ENCODE measurements around the gene TUBGCP2. TPM values are rescaled to one million over a fixed set of nuclear protein-coding genes. Genes with fewer than 3 reads are reported as not detected.
A peak's percentile ranks its signal among the peaks of the same experiment; 100 is the strongest.

Gene TUBGCP2
- total and polyA plus RNA-seq, 11 donors, result 33.5 to 49.5 (median 38.2) TPM

DNA sequence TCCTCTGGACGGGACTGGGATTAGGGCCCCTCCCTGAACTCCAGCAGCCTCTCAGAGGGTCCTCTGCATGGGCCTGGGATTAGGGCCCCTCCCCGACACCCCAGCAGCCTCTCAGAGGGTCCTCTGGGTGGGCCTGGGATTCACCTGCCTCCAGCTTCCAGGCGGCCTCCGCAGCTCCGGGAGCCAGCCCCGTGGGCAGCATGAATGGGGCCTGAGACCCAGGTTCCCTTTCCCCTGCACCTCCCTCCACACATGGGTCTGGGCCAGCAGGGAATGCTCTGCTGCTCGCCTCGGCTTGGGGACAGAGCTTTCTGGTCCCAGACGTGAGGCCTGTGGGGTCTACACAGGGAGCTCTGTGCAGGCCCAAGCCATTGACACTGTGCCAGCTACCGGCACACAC is 5.5 kb downstream of the TUBGCP2 start:
- TF ChIP-seq POLR2A (IDR thresholded peaks at IDR 0.05), result no peak
- no peak for TF ChIP-seq CTCF (IDR thresholded peaks at IDR 0.05)
- peaks cover 5 to 53% (median 42%) of the 10 kb centered on the region in 9 donors for H3K36me3 ChIP-seq
- no peaks in the 10 kb centered on the region for H3K27me3 ChIP-seq
- peak in 1 of 5 donors; percentile 28 for DNase-seq
- no peak overlapping the region for H3K4me3 ChIP-seq
- no peak for ATAC-seq
- no peak overlapping the region for H3K27ac ChIP-seq
- H3K4me1 ChIP-seq, result peaks cover 0 to 33% (median 20%) of the 10 kb centered on the region in 12 donors
- no peaks in the 10 kb centered on the region for H3K9me3 ChIP-seq
- intact Hi-C loops (cut with DNase I), result no loop called here
- 78 to 89% (median 82%) methylated on average over 7 to 10 of the region's 10 CpGs for WGBS, 4 donors

DNA sequence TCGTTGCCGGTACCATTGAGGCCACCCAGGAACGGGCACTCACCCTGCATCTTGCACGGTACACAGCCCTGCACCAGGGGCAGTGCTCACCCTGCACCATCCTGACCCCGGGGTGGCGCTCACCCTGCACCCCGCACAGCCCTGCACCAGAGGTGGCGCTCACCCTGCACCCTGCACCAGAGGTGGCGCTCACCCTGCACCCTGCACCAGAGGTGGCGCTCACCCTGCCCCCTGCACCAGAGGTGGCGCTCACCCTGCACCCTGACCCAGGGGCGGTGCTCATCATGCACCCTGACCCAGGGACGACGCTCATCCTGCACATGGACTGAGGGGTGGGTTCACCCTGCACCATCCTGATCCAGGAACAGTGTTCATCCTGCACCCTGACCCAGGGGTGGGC is 6.4 kb downstream of the TUBGCP2 start:
- TF ChIP-seq POLR2A (IDR thresholded peaks at IDR 0.05) (no peak), CTCF (IDR thresholded peaks at IDR 0.05) (no peak)
- DNase-seq (peak in 1 of 5 donors; percentile 22), ATAC-seq (peak in 1 of 4 donors; percentile 20)
- Histone ChIP-seq H3K27me3 (no peaks in the 10 kb centered on the region), H3K36me3 (peaks cover 5 to 62% (median 51%) of the 10 kb centered on the region in 9 donors), H3K9me3 (no peaks in the 10 kb centered on the region), H3K4me3 (no peak overlapping the region), H3K27ac (no peak overlapping the region), H3K4me1 (peaks cover 0 to 25% (median 11%) of the 10 kb centered on the region in 12 donors)
- intact Hi-C loops (cut with DNase I), result no loop called here
- WGBS, 4 donors, result 93 to 99% (median 97%) methylated on average over 9 to 14 of the region's 14 CpGs

GRCh38 chr10:133299738-133300137 is 8.9 kb downstream of the TUBGCP2 start:
- ATAC-seq (no peak), DNase-seq (no peak)
- Histone ChIP-seq H3K27me3 (no peaks in the 10 kb centered on the region), H3K27ac (no peak overlapping the region), H3K4me1 (peaks cover 0 to 5% (median 0%) of the 10 kb centered on the region in 12 donors), H3K36me3 (peaks cover 5 to 84% (median 76%) of the 10 kb centered on the region in 9 donors), H3K4me3 (no peak overlapping the region), H3K9me3 (no peaks in the 10 kb centered on the region)
- intact Hi-C loops (cut with DNase I), result no loop called here
- no peak for TF ChIP-seq POLR2A (IDR thresholded peaks at IDR 0.05)
- no peak for TF ChIP-seq CTCF (IDR thresholded peaks at IDR 0.05)
- 95 to 98% (median 96%) methylated on average over 14 of the region's 14 CpGs for WGBS, 4 donors

DNA sequence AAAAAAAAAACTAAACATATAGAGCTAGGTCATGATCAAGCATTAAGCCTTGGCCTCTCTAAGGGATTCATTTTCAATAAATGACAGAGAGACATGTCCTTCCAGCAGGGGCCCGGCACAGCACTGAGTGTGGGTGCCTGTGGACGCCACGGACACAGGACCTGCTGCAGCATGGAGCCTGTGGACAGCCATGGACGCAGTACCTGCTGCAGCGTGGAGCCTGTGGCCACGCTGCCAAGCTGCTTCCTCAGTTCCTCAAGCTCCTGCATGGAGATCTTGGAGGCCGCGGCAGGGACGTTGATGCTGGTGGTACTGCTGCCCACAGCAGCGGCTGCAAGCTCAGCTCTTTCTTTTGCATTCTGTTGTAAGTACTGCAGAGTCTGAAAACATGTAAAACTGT is 9.4 kb downstream of the TUBGCP2 start:
- no peak overlapping the region for H3K27ac ChIP-seq
- peaks cover 5 to 90% (median 81%) of the 10 kb centered on the region in 9 donors for H3K36me3 ChIP-seq
- no peak for DNase-seq
- no peaks in the 10 kb centered on the region for H3K27me3 ChIP-seq
- 89 to 100% (median 91%) methylated on average over 10 of the region's 10 CpGs for WGBS, 4 donors
- intact Hi-C loops (cut with DNase I), result no loop called here
- H3K4me1 ChIP-seq, result peaks cover 0 to 7% (median 0%) of the 10 kb centered on the region in 12 donors
- no peak for ATAC-seq
- no peaks in the 10 kb centered on the region for H3K9me3 ChIP-seq
- TF ChIP-seq POLR2A (IDR thresholded peaks at IDR 0.05), result no peak
- TF ChIP-seq CTCF (IDR thresholded peaks at IDR 0.05), result no peak
- no peak overlapping the region for H3K4me3 ChIP-seq

All from heart left ventricle (tissue), 16 donors.